ENCODE measurements around the gene FANCL.
"Not testable (repeated sequence)": the region's sequence is repeated elsewhere in the genome, so short reads cannot be mapped to it uniquely, and the experiment has no call there.

The FANCL gene

GRCh38 chr2:58204195-58204959 lies 36.7 kb downstream of the FANCL start:
- no peak for DNase-seq

- DNase-seq, result no peak
Measured at GRCh38 chr2:58203018-58203417, 38.1 kb downstream of the FANCL start.

- DNase-seq, result no peak
Measured at GRCh38 chr2:58202404-58202803, 38.7 kb downstream of the FANCL start.

GRCh38 chr2:58197894-58198293 lies 43.2 kb downstream of the FANCL start:
- DNase-seq, result no peak

GRCh38 chr2:58195662-58196061 lies 45.5 kb downstream of the FANCL start:
- no peak for DNase-seq

- no peak for DNase-seq
Measured at GRCh38 chr2:58194458-58194857, 46.7 kb downstream of the FANCL start.

GRCh38 chr2:58187022-58187421 lies 54.1 kb downstream of the FANCL start:
- not testable (repeated sequence) for DNase-seq

- no peak for DNase-seq
Measured at GRCh38 chr2:58186501-58186900, 54.6 kb downstream of the FANCL start.

- DNase-seq, result no peak
Measured at GRCh38 chr2:58182527-58182926, 58.6 kb downstream of the FANCL start.

- no peak for DNase-seq
Measured at GRCh38 chr2:58180635-58181034, 60.5 kb downstream of the FANCL start.

GRCh38 chr2:58180175-58180574 lies 61.0 kb downstream of the FANCL start:
- DNase-seq, result not testable (repeated sequence)

- not testable (repeated sequence) for DNase-seq
Measured at GRCh38 chr2:58177187-58177586, 63.9 kb downstream of the FANCL start.

GRCh38 chr2:58171831-58172230 lies 69.3 kb downstream of the FANCL start:
- not testable (repeated sequence) for DNase-seq

- DNase-seq, result not testable (repeated sequence)
Measured at GRCh38 chr2:58170334-58170933, 70.7 kb downstream of the FANCL start.

GRCh38 chr2:58169845-58170244 lies 71.3 kb downstream of the FANCL start:
- not testable (repeated sequence) for DNase-seq

- not testable (repeated sequence) for DNase-seq
Measured at GRCh38 chr2:58168130-58168529, 73.0 kb downstream of the FANCL start.

GRCh38 chr2:58163913-58164312 lies 77.2 kb downstream of the FANCL start:
- no peak for DNase-seq

- DNase-seq, result no peak
Measured at GRCh38 chr2:58158481-58158880, 82.6 kb downstream of the FANCL start.

GRCh38 chr2:58157754-58158153 lies 83.4 kb downstream of the FANCL start:
- no peak for DNase-seq

- DNase-seq, result no peak
Measured at GRCh38 chr2:58156780-58157179, 84.3 kb downstream of the FANCL start.

GRCh38 chr2:58155160-58155778 lies 85.9 kb downstream of the FANCL start:
- DNase-seq, result no peak

- no peak for DNase-seq
Measured at GRCh38 chr2:58146707-58147106, 94.4 kb downstream of the FANCL start.

- not testable (repeated sequence) for DNase-seq
Measured at GRCh38 chr2:58145769-58146168, 95.4 kb downstream of the FANCL start.

GRCh38 chr2:58140508-58141072 lies 100.5 kb downstream of the FANCL start:
- DNase-seq, result no peak

Data from activated CD4-positive, alpha-beta T cell treated with anti-CD3 and anti-CD28 coated beads, Interleukin-2, amount 50 U/mL, for 4 hours (primary cell).